Retinal pigment epithelial cell (primary cell): ENCODE measurements around the gene DIO3.

Experiments
- DNase-seq: peaks from one replicate; pipeline ENCODE4 v3.0.0-alpha.2; 2010; ENCODE audit warnings: low read depth
- H3K4me3 ChIP-seq: 2 replicates; pipeline ENCODE4 v1.5.1; 2011; ENCODE audit warnings: mild to moderate bottlenecking, low read length, control low read depth, moderate library complexity
- CTCF ChIP-seq: conservative IDR thresholded peaks from 2 replicates; pipeline ENCODE4 v1.5.1; 2011; ENCODE audit warnings: low read depth, low read length, control low read depth, inconsistent platforms

Gene DIO3

GRCh38 chr14:101556131-101556530 lies 5.2 kb upstream of the DIO3 start:
- no peak overlapping the region for H3K4me3 ChIP-seq
- no peak for DNase-seq
- no peak for TF ChIP-seq CTCF

- DNase-seq: no peak
- no peak overlapping the region for H3K4me3 ChIP-seq
- TF ChIP-seq CTCF: no peak
Observed at GRCh38 chr14:101556566-101557320, 4.6 kb upstream of the DIO3 start.

GRCh38 chr14:101557321-101557695 lies 4.0 kb upstream of the DIO3 start:
- TF ChIP-seq CTCF: no peak
- DNase-seq: no peak
- no peak overlapping the region for H3K4me3 ChIP-seq

- peak; percentile 2 for TF ChIP-seq CTCF
- H3K4me3 ChIP-seq: no peak overlapping the region
- no peak for DNase-seq
Observed at GRCh38 chr14:101557811-101558738, 3.2 kb upstream of the DIO3 start.

GRCh38 chr14:101558739-101559240 lies 2.5 kb upstream of the DIO3 start:
- no peak for TF ChIP-seq CTCF
- no peak overlapping the region for H3K4me3 ChIP-seq
- DNase-seq: no peak

- no peak overlapping the region for H3K4me3 ChIP-seq
- no peak for DNase-seq
- TF ChIP-seq CTCF: no peak
Observed at GRCh38 chr14:101559250-101559623, 2.1 kb upstream of the DIO3 start.
